Nephron (organoid): ENCODE data around the gene PLEKHG4.

ENCODE experiments used
- H3K27ac Mint-ChIP-seq, 3 experiments: 2 replicates each; pipeline ENCODE4 v1.8.0; 2020; ENCODE audit warnings: mixed read lengths in 3 of 3, mild to moderate bottlenecking in 2 of 3, moderate library complexity in 1 of 3
- H3K27me3 Mint-ChIP-seq: 2 replicates; pipeline ENCODE4 v1.8.0; 2021; ENCODE audit warnings: low read depth, mild to moderate bottlenecking, moderate library complexity, mixed read lengths
- H3K36me3 Mint-ChIP-seq: 2 replicates; pipeline ENCODE4 v1.8.0; 2020; ENCODE audit warnings: low read depth, mixed read lengths
- H3K4me1 Mint-ChIP-seq: 2 replicates; pipeline ENCODE4 v1.8.0; 2020; ENCODE audit warnings: mixed read lengths
- H3K4me3 Mint-ChIP-seq, 3 experiments: 2 replicates each; pipeline ENCODE4 v1.8.0; 2020; ENCODE audit warnings: mild to moderate bottlenecking in 3 of 3, mixed read lengths in 3 of 3, moderate library complexity in 2 of 3
- H3K9me3 Mint-ChIP-seq: 2 replicates; pipeline ENCODE4 v1.8.0; 2020; ENCODE audit warnings: mixed read lengths
- CTCF ChIP-seq, 3 experiments: fragments of 200-600 bp; sonication (generic); IDR thresholded peaks; one replicate each; pipeline ENCODE4 v1.5.0; 2021; ENCODE audit warnings: antibody characterized with exemption in 3 of 3; ENCODE audit not compliant: unreplicated experiment in 3 of 3

PLEKHG4 gene

GRCh38 chr16:67283039-67283825 lies 3.9 kb downstream of the PLEKHG4 start:
- Mint-ChIP-seq H3K4me3 (no peak overlapping the region), H3K27ac (no peak overlapping the region), H3K36me3 (no peaks in the 10 kb centered on the region), H3K4me1 (no peaks in the 10 kb centered on the region), H3K9me3 (no peaks in the 10 kb centered on the region), H3K27me3 (peaks cover 7% of the 10 kb centered on the region)
- TF ChIP-seq CTCF (IDR thresholded peaks at IDR 0.05; ENCODE audit: unreplicated experiment in 3 of 3): no peak

GRCh38 chr16:67283826-67284555 lies 4.7 kb downstream of the PLEKHG4 start:
- Mint-ChIP-seq H3K36me3 (no peaks in the 10 kb centered on the region), H3K4me1 (no peaks in the 10 kb centered on the region), H3K27ac (no peak overlapping the region), H3K9me3 (no peaks in the 10 kb centered on the region), H3K27me3 (peaks cover 7% of the 10 kb centered on the region), H3K4me3 (no peak overlapping the region)
- no peak for TF ChIP-seq CTCF (IDR thresholded peaks at IDR 0.05; ENCODE audit: unreplicated experiment in 3 of 3)

GRCh38 chr16:67284699-67285646 lies 5.6 kb downstream of the PLEKHG4 start:
- TF ChIP-seq CTCF (IDR thresholded peaks at IDR 0.05; ENCODE audit: unreplicated experiment in 3 of 3): peak; percentile 50 to 56 (median 54)
- Mint-ChIP-seq H3K9me3 (no peaks in the 10 kb centered on the region), H3K36me3 (no peaks in the 10 kb centered on the region), H3K4me3 (no peak overlapping the region), H3K4me1 (no peaks in the 10 kb centered on the region), H3K27ac (no peak overlapping the region), H3K27me3 (peaks cover 7% of the 10 kb centered on the region)

GRCh38 chr16:67286441-67287235 lies 7.3 kb downstream of the PLEKHG4 start:
- Mint-ChIP-seq H3K4me3 (no peak overlapping the region), H3K4me1 (no peaks in the 10 kb centered on the region), H3K36me3 (no peaks in the 10 kb centered on the region), H3K27ac (no peak overlapping the region), H3K9me3 (no peaks in the 10 kb centered on the region), H3K27me3 (peaks cover 10% of the 10 kb centered on the region)
- no peak for TF ChIP-seq CTCF (IDR thresholded peaks at IDR 0.05; ENCODE audit: unreplicated experiment in 3 of 3)

GRCh38 chr16:67287960-67288359 lies 8.6 kb downstream of the PLEKHG4 start:
- H3K27ac Mint-ChIP-seq: no peak overlapping the region
- H3K9me3 Mint-ChIP-seq: no peaks in the 10 kb centered on the region
- no peak for TF ChIP-seq CTCF (IDR thresholded peaks at IDR 0.05; ENCODE audit: unreplicated experiment in 3 of 3)
- H3K4me3 Mint-ChIP-seq: no peak overlapping the region
- H3K27me3 Mint-ChIP-seq: peaks cover 18% of the 10 kb centered on the region
- no peaks in the 10 kb centered on the region for H3K36me3 Mint-ChIP-seq
- H3K4me1 Mint-ChIP-seq: no peaks in the 10 kb centered on the region
